Small intestine (tissue), 7 donors: ENCODE data around the gene ARMC6. TPM values are rescaled to one million over a fixed set of nuclear protein-coding genes. Genes with fewer than 3 reads are reported as not detected.
"Not testable (repeated sequence)": the region's sequence is repeated elsewhere in the genome, so short reads cannot be mapped to it uniquely, and the experiment has no call there.

ENCODE experiments used
- DNase-seq, 2 donors: peaks; one replicate each; pipeline versions ENCODE4 v3.0.0 to v3.0.0-alpha.2; 2013
- FAIRE-seq: peaks from 2 replicates; lab custom pipeline; 2012; peaks lifted over from hg19 to GRCh38; lab: Jason Lieb, UNC
- H3K27ac ChIP-seq, 3 donors: one replicate each; pipeline ENCODE4 v1.5.1; 2013; ENCODE audit warnings: low read length in 2 of 3, mild to moderate bottlenecking in 2 of 3, control low read depth in 1 of 3, inconsistent platforms in 1 of 3, low read depth in 1 of 3, moderate library complexity in 1 of 3
- H3K27me3 ChIP-seq, 3 donors: one replicate each; pipeline ENCODE4 v1.6.1; 2013; ENCODE audit warnings: low read length in 3 of 3, inconsistent platforms in 1 of 3; ENCODE audit not compliant: control insufficient read depth in 3 of 3, insufficient read depth in 3 of 3
- H3K36me3 ChIP-seq, 3 donors: one replicate each; pipeline ENCODE4 v1.6.1; 2013; ENCODE audit warnings: low read length in 3 of 3, inconsistent platforms in 1 of 3, low read depth in 1 of 3, mild to moderate bottlenecking in 1 of 3, moderate library complexity in 1 of 3; ENCODE audit not compliant: control insufficient read depth in 3 of 3, insufficient read depth in 2 of 3
- H3K4me1 ChIP-seq, 3 donors: one replicate each; pipeline ENCODE4 v1.6.1; 2013; ENCODE audit warnings: low read length in 2 of 3, inconsistent platforms in 1 of 3, low read depth in 1 of 3, mild to moderate bottlenecking in 1 of 3, moderate library complexity in 1 of 3; ENCODE audit not compliant: control insufficient read depth in 3 of 3, insufficient read depth in 2 of 3
- H3K4me3 ChIP-seq, 3 donors: one replicate each; pipeline ENCODE4 v1.5.1; 2013; ENCODE audit warnings: low read length in 3 of 3, control low read depth in 1 of 3, inconsistent platforms in 1 of 3, low read depth in 1 of 3, mild to moderate bottlenecking in 1 of 3, moderate library complexity in 1 of 3
- H3K9me3 ChIP-seq, 2 donors: one replicate each; pipeline ENCODE4 v1.6.1; 2013; ENCODE audit warnings: low read depth in 1 of 2, low read length in 1 of 2; ENCODE audit not compliant: control insufficient read depth in 2 of 2, insufficient read depth in 1 of 2
- WGBS, 3 donors: extraction: QIAGEN DNeasy Blood & Tissue Kit; methylation state at CpG; one replicate each; pipeline ENCODE4 v1.1.7; 2013; 5-methylcytosine and 5-hydroxymethylcytosine counted together
- polyA plus RNA-seq, 4 donors: library from polyadenylated mRNA; stranded (reverse) in 3 of 4; unstranded in 1 of 4; fragments of 200-250 nt in 3 of 4; fragments of 120-200 nt in 1 of 4; gene quantifications; one replicate each; pipeline versions ENCODE4 v1.2.1 to v1.2.3, GENCODE V29; 2013
- donor health status: healthy with polysubstance abuse.
- donor health status: control.
- donor health status: control.
- donor health status: Bipolar disorder and iron deficiency.
- donor health status: healthy.

The ARMC6 gene
- polyA plus RNA-seq, 4 donors: 17.4 to 25.1 (median 21.2) TPM

GRCh38 chr19:19095691-19096090 is 62.3 kb downstream of the ARMC6 start:
- FAIRE-seq (no peak), DNase-seq (no peak)
- 77 to 82% (median 78%) methylated on average over 11 of the region's 11 CpGs for whole genome bisulfite sequencing, 3 donors
- Histone ChIP-seq H3K27me3 (no peaks in the 10 kb centered on the region), H3K27ac (peak overlapping the region in 1 of 3 donors; percentile 21), H3K9me3 (no peaks in the 10 kb centered on the region), H3K36me3 (peaks cover 0 to 46% (median 0%) of the 10 kb centered on the region in 3 donors), H3K4me3 (no peak overlapping the region), H3K4me1 (peaks cover 0 to 47% (median 9%) of the 10 kb centered on the region in 3 donors)

GRCh38 chr19:19096641-19097627 is 63.5 kb downstream of the ARMC6 start:
- H3K4me1 ChIP-seq: peaks cover 0 to 57% (median 9%) of the 10 kb centered on the region in 3 donors
- no peak overlapping the region for H3K4me3 ChIP-seq
- peaks cover 0 to 52% (median 0%) of the 10 kb centered on the region in 3 donors for H3K36me3 ChIP-seq
- WGBS, 3 donors: 44 to 80% (median 64%) methylated on average over 20 to 24 of the region's 24 CpGs
- no peak for FAIRE-seq
- H3K27me3 ChIP-seq: no peaks in the 10 kb centered on the region
- H3K27ac ChIP-seq: peak overlapping the region in 2 of 3 donors; percentile 83 to 84
- DNase-seq: peak; percentile 97 to 98
- no peaks in the 10 kb centered on the region for H3K9me3 ChIP-seq

- 73 to 85% (median 76%) methylated on average over 9 of the region's 9 CpGs for WGBS, 3 donors
- DNase-seq: peak in 1 of 2 donors; percentile 76
- Histone ChIP-seq H3K9me3 (no peaks in the 10 kb centered on the region), H3K36me3 (peaks cover 0 to 52% (median 0%) of the 10 kb centered on the region in 3 donors), H3K27ac (peak overlapping the region in 1 of 3 donors; percentile 80), H3K4me3 (no peak overlapping the region), H3K4me1 (peaks cover 0 to 57% (median 9%) of the 10 kb centered on the region in 3 donors), H3K27me3 (no peaks in the 10 kb centered on the region)
- no peak for FAIRE-seq
Observed at GRCh38 chr19:19098084-19098702, 64.8 kb downstream of the ARMC6 start.

- 69 to 86% (median 76%) methylated on average over 18 of the region's 18 CpGs for WGBS, 3 donors
- DNase-seq (peak; percentile 42 to 86), FAIRE-seq (no peak)
- H3K9me3 ChIP-seq: no peaks in the 10 kb centered on the region
- H3K27me3 ChIP-seq: no peaks in the 10 kb centered on the region
- H3K4me1 ChIP-seq: peaks cover 0 to 55% (median 9%) of the 10 kb centered on the region in 3 donors
- peak overlapping the region in 1 of 3 donors; percentile 80 for H3K27ac ChIP-seq
- H3K4me3 ChIP-seq: no peak overlapping the region
- peaks cover 0 to 50% (median 0%) of the 10 kb centered on the region in 3 donors for H3K36me3 ChIP-seq
Observed at GRCh38 chr19:19098703-19099632, 65.6 kb downstream of the ARMC6 start.

GRCh38 chr19:19101540-19101939 is 68.1 kb downstream of the ARMC6 start:
- Histone ChIP-seq H3K9me3 (no peaks in the 10 kb centered on the region), H3K36me3 (peaks cover 0 to 48% (median 0%) of the 10 kb centered on the region in 3 donors), H3K4me3 (no peak overlapping the region), H3K27ac (peak overlapping the region in 1 of 3 donors; percentile 47), H3K4me1 (peaks cover 0 to 52% (median 8%) of the 10 kb centered on the region in 3 donors), H3K27me3 (no peaks in the 10 kb centered on the region)
- DNase-seq: peak in 1 of 2 donors; percentile 64
- WGBS, 3 donors: 79 to 84% (median 83%) methylated on average over 8 of the region's 8 CpGs
- no peak for FAIRE-seq

- Histone ChIP-seq H3K36me3 (peaks cover 0 to 40% (median 0%) of the 10 kb centered on the region in 3 donors), H3K4me1 (peaks cover 0 to 44% (median 8%) of the 10 kb centered on the region in 3 donors)
- not testable (repeated sequence) for H3K4me3 ChIP-seq, H3K27me3 ChIP-seq, FAIRE-seq, H3K9me3 ChIP-seq, DNase-seq, H3K27ac ChIP-seq
- WGBS, 3 donors: 95 to 96% (median 96%) methylated on average over 10 of the region's 10 CpGs
Observed at GRCh38 chr19:19102566-19102965, 69.2 kb downstream of the ARMC6 start.

- WGBS, 3 donors: 94 to 98% (median 96%) methylated on average over 11 of the region's 11 CpGs
- no peaks in the 10 kb centered on the region for H3K9me3 ChIP-seq
- DNase-seq: no peak
- no peaks in the 10 kb centered on the region for H3K27me3 ChIP-seq
- peaks cover 0 to 42% (median 0%) of the 10 kb centered on the region in 3 donors for H3K36me3 ChIP-seq
- peaks cover 0 to 39% (median 8%) of the 10 kb centered on the region in 3 donors for H3K4me1 ChIP-seq
- no peak overlapping the region for H3K4me3 ChIP-seq
- FAIRE-seq: no peak
- no peak overlapping the region for H3K27ac ChIP-seq
Observed at GRCh38 chr19:19103167-19103566, 69.8 kb downstream of the ARMC6 start.
